Keratinocyte (primary cell): ENCODE measurements around the gene ERG28. TPM values are rescaled to one million over a fixed set of nuclear protein-coding genes. Genes with fewer than 3 reads are reported as not detected.

ENCODE experiments used
- DNase-seq: peaks from one replicate; pipeline ENCODE4 v3.0.0-alpha.2; 2011; ENCODE audit warnings: low read depth, missing footprints, low spot score
- FAIRE-seq: peaks from 2 replicates; lab custom pipeline; 2011; peaks lifted over from hg19 to GRCh38; lab: Jason Lieb, UNC
- H2AFZ ChIP-seq: 2 replicates; pipeline ENCODE4 v1.6.0; 2012; ENCODE audit warnings: low read length, control low read depth, inconsistent platforms; ENCODE audit not compliant: control insufficient read depth
- H3K27ac ChIP-seq: 2 replicates; pipeline ENCODE4 v1.5.1; 2011; ENCODE audit warnings: low read length; ENCODE audit not compliant: control insufficient read depth, insufficient read depth
- H3K27me3 ChIP-seq: 3 replicates; pipeline ENCODE4 v1.6.0; 2011; ENCODE audit warnings: low read length; ENCODE audit not compliant: control insufficient read depth, insufficient read depth; ENCODE audit errors: extremely low read depth
- H3K36me3 ChIP-seq, 2 experiments: 2 replicates in 1 of 2; 3 replicates in 1 of 2; pipeline ENCODE4 v1.5.1; 2011; ENCODE audit warnings: low read length in 2 of 2, mild to moderate bottlenecking in 1 of 2; ENCODE audit not compliant: control insufficient read depth in 2 of 2, insufficient read depth in 2 of 2; ENCODE audit errors: extremely low read depth in 1 of 2
- H3K4me1 ChIP-seq: 3 replicates; pipeline ENCODE4 v1.5.1; 2011; ENCODE audit warnings: low read length; ENCODE audit not compliant: control insufficient read depth, insufficient read depth; ENCODE audit errors: extremely low read depth
- H3K4me2 ChIP-seq: 3 replicates; pipeline ENCODE4 v1.6.0; 2011; ENCODE audit warnings: low read depth, low read length; ENCODE audit not compliant: control insufficient read depth, insufficient read depth; ENCODE audit errors: extremely low read depth
- H3K4me3 ChIP-seq, 3 experiments: fragments of 200-600 bp in 1 of 3; sonication (generic) in 1 of 3; 2 replicates in 2 of 3; 3 replicates in 1 of 3; pipeline ENCODE4 v1.5.1; 2011 to 2016; ENCODE audit warnings: low read length in 3 of 3, mild to moderate bottlenecking in 3 of 3, control low read depth in 2 of 3, inconsistent platforms in 1 of 3, low read depth in 1 of 3, mixed read lengths in 1 of 3, mixed run types in 1 of 3, moderate library complexity in 1 of 3; ENCODE audit not compliant: control insufficient read depth in 2 of 3, insufficient read depth in 2 of 3; ENCODE audit errors: extremely low read depth in 1 of 3
- H3K79me2 ChIP-seq: 2 replicates; pipeline ENCODE4 v1.6.0; 2012; ENCODE audit warnings: low read length; ENCODE audit not compliant: control insufficient read depth, insufficient read depth
- H3K9ac ChIP-seq: 3 replicates; pipeline ENCODE4 v1.6.0; 2011; ENCODE audit warnings: low read length; ENCODE audit not compliant: control insufficient read depth, insufficient read depth; ENCODE audit errors: extremely low read depth
- H3K9me1 ChIP-seq: 3 replicates; pipeline ENCODE4 v1.6.0; 2011; ENCODE audit warnings: low read length; ENCODE audit not compliant: control insufficient read depth, insufficient read depth; ENCODE audit errors: extremely low read depth
- H3K9me3 ChIP-seq: 2 replicates; pipeline ENCODE4 v1.5.1; 2012; ENCODE audit warnings: low read depth, low read length; ENCODE audit not compliant: control insufficient read depth
- H4K20me1 ChIP-seq: 3 replicates; pipeline ENCODE4 v1.6.0; 2011; ENCODE audit warnings: low read length; ENCODE audit not compliant: control insufficient read depth, insufficient read depth; ENCODE audit errors: extremely low read depth
- CTCF ChIP-seq, 3 experiments: IDR thresholded peaks in 1 of 3; conservative IDR thresholded peaks in 1 of 3; optimal IDR thresholded peaks in 1 of 3; 2 replicates in 2 of 3; 3 replicates in 1 of 3; pipeline versions ENCODE3 to v1.5.1; 2011; ENCODE audit warnings: low read length in 3 of 3, mild to moderate bottlenecking in 3 of 3, moderate library complexity in 2 of 3, control low read depth in 1 of 3, inconsistent platforms in 1 of 3; ENCODE audit not compliant: insufficient read depth in 2 of 3; ENCODE audit errors: extremely low read depth in 1 of 3
- EZH2 ChIP-seq: IDR thresholded peaks from one replicate; pipeline ENCODE4 v1.6.1; 2012; ENCODE audit warnings: inconsistent platforms, mild to moderate bottlenecking, low read length, moderate library complexity
- dilution Hi-C: fragments of 300-500 bp; cut with MboI; formaldehyde crosslinking; loops from one replicate; pipeline ENCODE4 v1.7.0; 2020; ENCODE audit warnings: low sequenced_read_pairs; ENCODE audit not compliant: extremely low pct_ligation_motif_present
- polyA plus RNA-seq, 5 experiments: library from polyadenylated mRNA; depleted of rRNA in 3 of 5; stranded (reverse) in 3 of 5; stranded (forward) in 1 of 5; unstranded in 1 of 5; fragments of >200 nt; gene quantifications; 1 replicate in 1 of 5; 2 replicates in 3 of 5; 3 replicates in 1 of 5; pipeline versions ENCODE4 v1.2.1 to v1.2.3, GENCODE V29; 2011 to 2012; ENCODE audit warnings: missing spikeins in 2 of 5, low read depth in 1 of 5, low replicate concordance in 1 of 5

Gene ERG28
- polyA plus RNA-seq, 1 donor (not counting 4 experiments of a cell fraction or from before 2014, with no cell fraction given): 59.8 TPM

DNA sequence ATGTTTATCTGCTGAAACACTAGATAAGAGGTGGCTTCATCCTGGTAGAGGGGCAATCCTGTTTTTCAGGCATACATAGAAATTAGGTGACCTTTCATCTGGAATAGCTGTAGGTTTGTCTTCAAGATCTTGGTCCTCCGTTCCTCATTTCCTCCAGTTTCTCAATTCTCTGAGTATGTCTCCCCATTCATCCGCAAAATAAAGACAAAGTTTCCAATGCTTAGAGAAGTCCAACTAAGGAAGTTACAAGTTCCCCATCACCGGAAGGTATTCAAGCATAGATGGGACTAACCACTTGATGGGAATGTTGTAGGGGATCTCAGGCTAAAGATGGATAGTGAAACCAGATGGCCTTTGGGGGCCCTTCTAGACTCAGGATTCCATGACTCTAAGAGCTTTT, 34.3 kb downstream of the ERG28 start:
- no peak overlapping the region for H3K27ac ChIP-seq
- H3K36me3 ChIP-seq: no peaks in the 10 kb centered on the region
- no peaks in the 10 kb centered on the region for H3K27me3 ChIP-seq
- no peaks in the 10 kb centered on the region for H3K4me1 ChIP-seq
- dilution Hi-C loops: no loop called here
- H3K9me1 ChIP-seq: no peaks in the 10 kb centered on the region
- no peaks in the 10 kb centered on the region for H3K9me3 ChIP-seq
- no peak overlapping the region for H3K9ac ChIP-seq
- H4K20me1 ChIP-seq: no peaks in the 10 kb centered on the region
- no peak for DNase-seq
- FAIRE-seq: no peak
- H3K4me3 ChIP-seq: no peak overlapping the region
- no peak for TF ChIP-seq EZH2
- no peaks in the 10 kb centered on the region for H3K79me2 ChIP-seq
- no peak overlapping the region for H2AFZ ChIP-seq
- no peak overlapping the region for H3K4me2 ChIP-seq

DNA sequence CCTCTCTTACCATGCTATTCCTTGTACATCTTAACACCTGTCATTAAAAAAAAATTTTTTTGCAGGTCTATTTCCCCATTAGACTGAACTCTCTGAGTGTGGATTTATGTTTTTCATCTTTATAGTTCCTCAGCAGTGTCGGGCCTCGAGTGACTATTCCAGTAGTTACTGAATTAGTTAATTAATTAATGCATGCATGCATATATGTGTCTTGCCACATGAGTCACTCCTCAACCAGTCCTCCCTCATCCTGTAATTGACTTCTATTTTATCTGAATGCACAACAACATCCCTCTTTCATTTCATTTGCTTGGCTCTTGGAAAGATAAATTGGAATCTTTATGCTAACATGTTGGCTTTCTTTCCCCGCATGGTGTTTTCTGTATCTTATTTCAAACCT, 35.6 kb downstream of the ERG28 start:
- Histone ChIP-seq H3K79me2 (no peaks in the 10 kb centered on the region), H3K9me3 (no peaks in the 10 kb centered on the region), H4K20me1 (no peaks in the 10 kb centered on the region), H3K27me3 (no peaks in the 10 kb centered on the region), H3K4me2 (no peak overlapping the region), H3K4me1 (no peaks in the 10 kb centered on the region), H3K36me3 (no peaks in the 10 kb centered on the region), H3K9me1 (no peaks in the 10 kb centered on the region), H3K4me3 (no peak overlapping the region), H3K9ac (no peak overlapping the region), H3K27ac (no peak overlapping the region), H2AFZ (no peak overlapping the region)
- no peak for DNase-seq
- dilution Hi-C loops: no loop called here
- TF ChIP-seq EZH2: no peak
- no peak for TF ChIP-seq CTCF (optimal IDR thresholded peaks at IDR 0.05 in 1 of 3, IDR thresholded peaks at IDR 0.05 in 1 of 3, conservative IDR thresholded peaks at IDR 0.05 in 1 of 3; ENCODE audit: extremely low read depth in 1 of 3, insufficient read depth in 2 of 3, low read length in 3 of 3)
- no peak for FAIRE-seq

DNA sequence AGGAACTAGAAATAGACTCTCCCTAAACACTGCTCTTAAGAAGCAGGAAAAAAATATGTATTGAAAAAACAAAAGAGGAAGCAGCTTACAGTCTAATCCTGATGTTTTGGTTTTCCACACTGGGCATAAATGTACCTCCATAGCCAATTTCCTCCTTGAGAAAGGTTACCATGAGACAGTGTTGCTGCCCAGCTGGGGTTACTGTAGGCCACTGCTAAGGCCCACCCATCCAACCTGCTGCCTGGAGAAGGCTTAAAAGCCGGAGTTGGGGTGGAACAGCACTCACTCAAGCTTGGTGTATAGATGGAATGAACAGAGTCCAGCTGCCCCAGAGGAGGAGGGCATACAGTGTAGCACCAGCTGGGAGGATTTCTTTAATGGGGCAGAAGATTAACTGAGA, 41.1 kb downstream of the ERG28 start:
- no peak overlapping the region for H3K4me2 ChIP-seq
- H3K27me3 ChIP-seq: peaks cover 2% of the 10 kb centered on the region
- no peaks in the 10 kb centered on the region for H3K9me3 ChIP-seq
- no peaks in the 10 kb centered on the region for H3K36me3 ChIP-seq
- H4K20me1 ChIP-seq: no peaks in the 10 kb centered on the region
- TF ChIP-seq EZH2: no peak
- no peak for TF ChIP-seq CTCF (optimal IDR thresholded peaks at IDR 0.05 in 1 of 3, IDR thresholded peaks at IDR 0.05 in 1 of 3, conservative IDR thresholded peaks at IDR 0.05 in 1 of 3; ENCODE audit: extremely low read depth in 1 of 3, insufficient read depth in 2 of 3, low read length in 3 of 3)
- DNase-seq (no peak), FAIRE-seq (no peak)
- H3K27ac ChIP-seq: no peak overlapping the region
- H2AFZ ChIP-seq: no peak overlapping the region
- dilution Hi-C loops: no loop called here
- no peaks in the 10 kb centered on the region for H3K9me1 ChIP-seq
- no peaks in the 10 kb centered on the region for H3K79me2 ChIP-seq
- H3K9ac ChIP-seq: no peak overlapping the region
- H3K4me3 ChIP-seq: no peak overlapping the region
- no peaks in the 10 kb centered on the region for H3K4me1 ChIP-seq
